Epithelial cell of esophagus (primary cell): Measurements from ENCODE around the gene NDRG2.

ENCODE experiments used
- DNase-seq: peaks from one replicate; pipeline ENCODE4 v3.0.0; 2010; ENCODE audit warnings: low read depth
- H3K4me3 ChIP-seq: 2 replicates; pipeline ENCODE4 v1.5.1; 2011; ENCODE audit warnings: mild to moderate bottlenecking, low read length, control low read depth
- CTCF ChIP-seq: IDR thresholded peaks from 2 replicates; pipeline ENCODE4 v1.5.1; 2011; ENCODE audit warnings: low read depth, mild to moderate bottlenecking, low read length, control low read depth, inconsistent platforms; ENCODE audit not compliant: insufficient read depth; ENCODE audit errors: missing control alignments

The NDRG2 gene

GRCh38 chr14:21054768-21055145, 29.9 kb upstream of the NDRG2 start:
- H3K4me3 ChIP-seq, result no peak overlapping the region
- no peak for TF ChIP-seq CTCF
- DNase-seq, result no peak

- no peak for TF ChIP-seq CTCF
- DNase-seq, result no peak
- H3K4me3 ChIP-seq, result no peak overlapping the region
Measured at GRCh38 chr14:21054123-21054767, 29.4 kb upstream of the NDRG2 start.

GRCh38 chr14:21053184-21054122, 28.6 kb upstream of the NDRG2 start:
- no peak for DNase-seq
- no peak for TF ChIP-seq CTCF
- no peak overlapping the region for H3K4me3 ChIP-seq

- no peak for TF ChIP-seq CTCF
- H3K4me3 ChIP-seq, result no peak overlapping the region
- DNase-seq, result no peak
Measured at GRCh38 chr14:21050597-21050996, 25.7 kb upstream of the NDRG2 start.

GRCh38 chr14:21049271-21049673, 24.4 kb upstream of the NDRG2 start:
- H3K4me3 ChIP-seq, result no peak overlapping the region
- DNase-seq, result no peak
- no peak for TF ChIP-seq CTCF

- TF ChIP-seq CTCF, result no peak
- H3K4me3 ChIP-seq, result no peak overlapping the region
- no peak for DNase-seq
Measured at GRCh38 chr14:21048638-21049037, 23.8 kb upstream of the NDRG2 start.
